ENCODE results near the gene SHMT1.
"Not testable (repeated sequence)": the region's sequence is repeated elsewhere in the genome, so short reads cannot be mapped to it uniquely, and the experiment has no call there.

Gene SHMT1

DNA sequence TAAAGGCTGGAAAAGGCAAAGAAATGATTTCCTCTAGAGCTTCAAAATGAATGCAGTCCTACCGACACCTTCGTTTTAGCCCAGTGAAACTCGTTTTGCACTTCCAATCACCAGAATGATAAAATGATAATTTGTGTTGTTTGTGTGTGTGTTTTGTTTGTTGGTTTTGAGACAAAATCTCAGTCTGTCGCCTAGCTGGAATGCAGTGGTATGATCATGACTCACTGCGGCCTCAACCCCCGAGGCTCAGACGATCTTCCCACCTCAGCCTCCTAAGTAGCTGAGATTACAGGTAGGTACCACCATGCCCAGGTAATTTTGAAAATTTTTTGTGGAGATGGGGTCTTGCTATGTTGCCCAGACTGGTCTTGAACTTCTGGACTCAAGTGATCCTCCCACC lies 10.9 kb upstream of the SHMT1 start:
- DNase-seq (no peak), ATAC-seq (ENCODE audit: insufficient read depth, low read depth) (no peak)
- no peak for TF ChIP-seq EZH2 (IDR thresholded peaks at IDR 0.05; ENCODE audit: borderline replicate concordance, low read depth, low read length, severe bottlenecking)
- TF ChIP-seq, protein P1, sequence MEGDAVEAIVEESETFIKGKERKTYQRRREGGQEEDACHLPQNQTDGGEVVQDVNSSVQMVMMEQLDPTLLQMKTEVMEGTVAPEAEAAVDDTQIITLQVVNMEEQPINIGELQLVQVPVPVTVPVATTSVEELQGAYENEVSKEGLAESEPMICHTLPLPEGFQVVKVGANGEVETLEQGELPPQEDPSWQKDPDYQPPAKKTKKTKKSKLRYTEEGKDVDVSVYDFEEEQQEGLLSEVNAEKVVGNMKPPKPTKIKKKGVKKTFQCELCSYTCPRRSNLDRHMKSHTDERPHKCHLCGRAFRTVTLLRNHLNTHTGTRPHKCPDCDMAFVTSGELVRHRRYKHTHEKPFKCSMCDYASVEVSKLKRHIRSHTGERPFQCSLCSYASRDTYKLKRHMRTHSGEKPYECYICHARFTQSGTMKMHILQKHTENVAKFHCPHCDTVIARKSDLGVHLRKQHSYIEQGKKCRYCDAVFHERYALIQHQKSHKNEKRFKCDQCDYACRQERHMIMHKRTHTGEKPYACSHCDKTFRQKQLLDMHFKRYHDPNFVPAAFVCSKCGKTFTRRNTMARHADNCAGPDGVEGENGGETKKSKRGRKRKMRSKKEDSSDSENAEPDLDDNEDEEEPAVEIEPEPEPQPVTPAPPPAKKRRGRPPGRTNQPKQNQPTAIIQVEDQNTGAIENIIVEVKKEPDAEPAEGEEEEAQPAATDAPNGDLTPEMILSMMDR (IDR thresholded peaks at IDR 0.05; ENCODE audit: borderline replicate concordance, extremely low read depth, low read length, poor library complexity, severe bottlenecking) = no peak
- no peaks in the 10 kb centered on the region for H3K79me2 ChIP-seq (ENCODE audit: insufficient read depth, low read length)
- H3K4me2 ChIP-seq (ENCODE audit: insufficient read depth, low read length) = no peak overlapping the region
- H3K36me3 ChIP-seq (ENCODE audit: insufficient read depth, low read length) = no peaks in the 10 kb centered on the region
- H3K9ac ChIP-seq (ENCODE audit: low read depth, low read length) = no peak overlapping the region
- H3K9me3 ChIP-seq (ENCODE audit: insufficient read depth, low read length, severe bottlenecking) = no peaks in the 10 kb centered on the region
- H3K4me1 ChIP-seq (ENCODE audit: insufficient read depth, low read length) = no peaks in the 10 kb centered on the region
- no peak overlapping the region for H3K4me3 ChIP-seq (ENCODE audit: low read depth in 1 of 2, low read length in 2 of 2)
- peaks cover 4% of the 10 kb centered on the region for H3K27me3 ChIP-seq (ENCODE audit: insufficient read depth, low read length, poor library complexity)
- no peak overlapping the region for H2AFZ ChIP-seq (ENCODE audit: low read depth, low read length)
- no peaks in the 10 kb centered on the region for H4K20me1 ChIP-seq (ENCODE audit: insufficient read depth, low read length)
- no peak overlapping the region for H3K27ac ChIP-seq (ENCODE audit: low read length)

DNA sequence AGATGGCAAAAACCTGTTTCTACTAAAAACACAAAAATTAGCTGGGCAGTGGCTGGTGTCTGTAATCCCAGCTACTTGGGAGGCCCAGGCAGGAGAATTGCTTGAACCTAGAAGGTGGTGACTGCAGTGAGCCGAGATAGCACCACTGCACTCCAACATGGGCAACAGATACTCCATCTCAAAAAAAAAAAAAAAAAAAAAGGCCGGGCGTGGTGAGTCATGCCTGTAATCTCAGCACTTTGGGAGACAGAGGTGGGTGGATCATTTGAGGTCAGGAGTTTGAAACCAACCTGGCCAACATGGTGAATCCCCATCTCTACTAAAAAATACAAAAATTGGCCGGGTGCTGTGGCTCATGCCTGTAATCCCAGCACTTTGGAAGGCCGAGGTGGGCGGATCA lies 9.8 kb upstream of the SHMT1 start:
- ATAC-seq (ENCODE audit: insufficient read depth, low read depth); H3K27ac ChIP-seq (ENCODE audit: low read length); H3K4me3 ChIP-seq (ENCODE audit: low read depth in 1 of 2, low read length in 2 of 2); H3K4me1 ChIP-seq (ENCODE audit: insufficient read depth, low read length); H3K79me2 ChIP-seq (ENCODE audit: insufficient read depth, low read length); H3K9ac ChIP-seq (ENCODE audit: low read depth, low read length); H3K9me3 ChIP-seq (ENCODE audit: insufficient read depth, low read length, severe bottlenecking); H3K36me3 ChIP-seq (ENCODE audit: insufficient read depth, low read length); H4K20me1 ChIP-seq (ENCODE audit: insufficient read depth, low read length); H3K27me3 ChIP-seq (ENCODE audit: insufficient read depth, low read length, poor library complexity); H2AFZ ChIP-seq (ENCODE audit: low read depth, low read length); DNase-seq; H3K4me2 ChIP-seq (ENCODE audit: insufficient read depth, low read length): not testable (repeated sequence)

DNA sequence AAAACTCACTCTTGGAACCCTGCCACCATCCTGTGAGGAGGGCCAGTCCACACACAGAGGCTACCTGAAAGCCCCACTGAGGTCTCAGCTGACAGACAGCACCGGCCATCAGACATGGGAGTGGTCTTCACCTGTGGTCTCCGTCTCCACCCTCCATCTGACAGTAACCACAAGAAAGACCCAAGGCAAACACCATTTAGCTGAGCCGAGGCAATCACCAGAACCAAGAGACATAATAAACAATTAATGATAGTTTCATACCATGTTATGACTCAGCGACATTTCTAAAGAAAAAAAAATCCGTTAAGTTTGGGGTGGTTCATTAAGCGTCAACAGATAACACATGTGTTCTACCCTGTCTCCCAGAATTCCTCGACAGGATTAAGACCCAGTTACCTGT lies 8.1 kb upstream of the SHMT1 start:
- Histone ChIP-seq H2AFZ (ENCODE audit: low read depth, low read length) (no peak overlapping the region), H3K27me3 (ENCODE audit: insufficient read depth, low read length, poor library complexity) (peaks cover 4% of the 10 kb centered on the region), H3K9me3 (ENCODE audit: insufficient read depth, low read length, severe bottlenecking) (no peaks in the 10 kb centered on the region), H4K20me1 (ENCODE audit: insufficient read depth, low read length) (no peaks in the 10 kb centered on the region), H3K9ac (ENCODE audit: low read depth, low read length) (no peak overlapping the region), H3K36me3 (ENCODE audit: insufficient read depth, low read length) (no peaks in the 10 kb centered on the region), H3K79me2 (ENCODE audit: insufficient read depth, low read length) (no peaks in the 10 kb centered on the region), H3K4me2 (ENCODE audit: insufficient read depth, low read length) (no peak overlapping the region), H3K27ac (ENCODE audit: low read length) (no peak overlapping the region), H3K4me3 (ENCODE audit: low read depth in 1 of 2, low read length in 2 of 2) (no peak overlapping the region), H3K4me1 (ENCODE audit: insufficient read depth, low read length) (no peaks in the 10 kb centered on the region)
- ATAC-seq (ENCODE audit: insufficient read depth, low read depth) = no peak
- no peak for TF ChIP-seq EZH2 (IDR thresholded peaks at IDR 0.05; ENCODE audit: borderline replicate concordance, low read depth, low read length, severe bottlenecking)
- TF ChIP-seq, protein P1 (IDR thresholded peaks at IDR 0.05; ENCODE audit: borderline replicate concordance, extremely low read depth, low read length, poor library complexity, severe bottlenecking) = no peak
- DNase-seq = no peak

DNA sequence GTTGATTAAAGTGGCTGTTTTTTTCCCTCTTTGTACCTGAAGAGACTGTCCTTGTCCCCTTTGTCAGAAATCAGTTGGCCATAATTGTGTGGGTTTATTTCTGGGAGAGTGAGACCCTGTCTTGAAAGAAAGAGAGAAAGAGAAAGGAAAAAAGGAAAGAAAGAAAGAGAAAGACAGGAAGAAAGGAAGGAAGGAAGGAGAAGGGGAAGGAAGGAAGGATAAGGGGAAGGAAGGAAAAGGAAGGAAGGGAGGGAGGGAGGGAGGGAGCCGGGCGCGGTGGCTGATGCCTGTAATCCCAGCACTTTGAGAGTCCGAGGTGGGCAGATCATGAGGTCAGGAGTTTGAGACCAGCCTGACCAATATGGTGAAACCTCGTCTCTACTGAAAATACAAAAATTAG lies 7.4 kb upstream of the SHMT1 start:
- no peak for ATAC-seq (ENCODE audit: insufficient read depth, low read depth)

More for the DNA sequence above, 7.4 kb upstream of the SHMT1 start:
- Histone ChIP-seq H4K20me1 (ENCODE audit: insufficient read depth, low read length) (no peaks in the 10 kb centered on the region), H3K79me2 (ENCODE audit: insufficient read depth, low read length) (no peaks in the 10 kb centered on the region), H3K4me3 (ENCODE audit: low read depth in 1 of 2, low read length in 2 of 2) (no peak overlapping the region), H3K4me1 (ENCODE audit: insufficient read depth, low read length) (no peaks in the 10 kb centered on the region), H3K4me2 (ENCODE audit: insufficient read depth, low read length) (no peak overlapping the region), H3K9me3 (ENCODE audit: insufficient read depth, low read length, severe bottlenecking) (no peaks in the 10 kb centered on the region), H3K36me3 (ENCODE audit: insufficient read depth, low read length) (no peaks in the 10 kb centered on the region), H3K9ac (ENCODE audit: low read depth, low read length) (no peak overlapping the region), H3K27ac (ENCODE audit: low read length) (no peak overlapping the region), H3K27me3 (ENCODE audit: insufficient read depth, low read length, poor library complexity) (peaks cover 4% of the 10 kb centered on the region), H2AFZ (ENCODE audit: low read depth, low read length) (no peak overlapping the region)
- TF ChIP-seq EZH2 (IDR thresholded peaks at IDR 0.05; ENCODE audit: borderline replicate concordance, low read depth, low read length, severe bottlenecking) = no peak
- TF ChIP-seq, protein P1 (IDR thresholded peaks at IDR 0.05; ENCODE audit: borderline replicate concordance, extremely low read depth, low read length, poor library complexity, severe bottlenecking) = no peak
- no peak for DNase-seq
